ENCODE measurements around the gene MED13L. TPM values are rescaled to one million over a fixed set of nuclear protein-coding genes. Genes with fewer than 3 reads are reported as not detected.

The MED13L gene
- total and polyA plus RNA-seq, 3 donors from 2014 or later: 56.4 to 173 (median 133) TPM

DNA sequence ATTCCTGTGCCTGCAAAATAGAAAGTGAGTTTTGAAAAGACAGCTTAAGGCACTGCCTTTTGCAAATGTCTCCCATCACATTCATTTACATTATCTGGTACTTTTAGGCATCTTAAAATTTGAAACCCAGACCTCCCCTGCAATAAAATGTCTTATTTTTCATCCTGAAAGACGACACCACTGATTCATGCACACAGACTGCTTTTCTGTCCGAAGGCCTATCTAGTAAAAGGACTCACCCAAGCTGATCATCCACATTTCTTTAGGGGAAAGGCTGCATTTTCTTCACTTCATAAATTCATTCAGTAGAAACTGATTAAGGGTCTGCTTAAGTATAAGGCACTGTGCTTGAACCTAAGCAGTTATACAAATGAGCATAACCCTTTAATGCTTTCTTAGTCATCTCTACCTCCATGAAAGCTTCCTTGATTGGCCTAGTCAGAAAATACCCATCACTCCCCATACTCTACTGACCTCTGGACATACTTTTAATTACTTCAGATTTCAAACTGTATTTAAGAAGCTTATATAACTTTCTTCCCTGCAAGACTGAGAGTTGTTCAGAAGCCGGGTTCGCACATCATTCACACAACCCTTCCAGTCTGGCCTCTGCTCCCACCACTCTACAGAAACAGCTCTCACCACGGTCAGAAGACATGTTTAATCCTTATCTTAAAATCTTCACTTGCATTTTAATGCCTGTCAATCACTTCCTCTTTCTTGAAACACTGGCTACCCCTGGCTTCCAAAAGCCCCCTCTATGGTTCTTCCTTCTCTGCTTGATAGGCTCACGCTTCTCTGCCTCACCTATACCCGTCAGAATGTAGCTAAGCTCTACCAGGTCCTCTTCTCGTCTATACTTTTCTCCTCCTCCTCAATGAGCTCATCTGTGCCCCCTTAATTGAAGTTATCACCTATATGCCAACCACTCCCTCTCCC lies 288.6 kb downstream of the MED13L start:
- Histone ChIP-seq H3K27me3 (no peaks in the 10 kb centered on the region), H3K27ac (no peak overlapping the region), H3K4me3 (no peak overlapping the region), H3K4me1 (no peaks in the 10 kb centered on the region), H3K9me3 (no peaks in the 10 kb centered on the region), H3K36me3 (ENCODE audit: low read depth, missing control alignments) (no peaks in the 10 kb centered on the region)
- TF ChIP-seq, protein P1, sequence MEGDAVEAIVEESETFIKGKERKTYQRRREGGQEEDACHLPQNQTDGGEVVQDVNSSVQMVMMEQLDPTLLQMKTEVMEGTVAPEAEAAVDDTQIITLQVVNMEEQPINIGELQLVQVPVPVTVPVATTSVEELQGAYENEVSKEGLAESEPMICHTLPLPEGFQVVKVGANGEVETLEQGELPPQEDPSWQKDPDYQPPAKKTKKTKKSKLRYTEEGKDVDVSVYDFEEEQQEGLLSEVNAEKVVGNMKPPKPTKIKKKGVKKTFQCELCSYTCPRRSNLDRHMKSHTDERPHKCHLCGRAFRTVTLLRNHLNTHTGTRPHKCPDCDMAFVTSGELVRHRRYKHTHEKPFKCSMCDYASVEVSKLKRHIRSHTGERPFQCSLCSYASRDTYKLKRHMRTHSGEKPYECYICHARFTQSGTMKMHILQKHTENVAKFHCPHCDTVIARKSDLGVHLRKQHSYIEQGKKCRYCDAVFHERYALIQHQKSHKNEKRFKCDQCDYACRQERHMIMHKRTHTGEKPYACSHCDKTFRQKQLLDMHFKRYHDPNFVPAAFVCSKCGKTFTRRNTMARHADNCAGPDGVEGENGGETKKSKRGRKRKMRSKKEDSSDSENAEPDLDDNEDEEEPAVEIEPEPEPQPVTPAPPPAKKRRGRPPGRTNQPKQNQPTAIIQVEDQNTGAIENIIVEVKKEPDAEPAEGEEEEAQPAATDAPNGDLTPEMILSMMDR (IDR thresholded peaks at IDR 0.05): no peak
- TF ChIP-seq POLR2A (IDR thresholded peaks at IDR 0.05): no peak
- DNase-seq: no peak
- 84 to 89% methylated on average over 8 of the region's 8 CpGs for WGBS, 2 donors
- intact Hi-C loops (cut with DNase I; ENCODE audit: low total_unique reads): no loop called here

DNA sequence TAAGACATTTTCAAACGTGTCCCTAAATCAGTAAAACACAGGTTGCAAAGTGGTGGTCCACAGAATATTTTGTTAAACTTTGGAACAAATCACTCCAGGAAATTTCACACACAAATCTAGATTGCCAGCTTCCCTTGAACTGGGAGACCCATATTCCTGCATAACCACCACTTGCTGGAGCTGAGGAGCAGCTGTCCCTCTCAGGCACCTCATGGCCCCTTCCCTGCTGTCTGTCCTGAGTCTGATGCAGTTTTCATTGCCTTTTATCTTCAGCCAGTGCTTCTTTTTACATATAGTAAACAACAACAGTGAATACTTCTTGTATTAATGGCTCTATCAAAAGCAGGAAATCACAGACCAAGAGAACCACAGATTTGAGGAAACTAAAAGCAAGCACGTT lies 289.3 kb downstream of the MED13L start:
- H3K27me3 ChIP-seq: no peaks in the 10 kb centered on the region
- no peak overlapping the region for H3K4me3 ChIP-seq
- DNase-seq: no peak
- no peaks in the 10 kb centered on the region for H3K36me3 ChIP-seq (ENCODE audit: low read depth, missing control alignments)
- no peaks in the 10 kb centered on the region for H3K4me1 ChIP-seq
- no peak for TF ChIP-seq POLR2A (IDR thresholded peaks at IDR 0.05)
- TF ChIP-seq, protein P1 (IDR thresholded peaks at IDR 0.05): no peak
- no peaks in the 10 kb centered on the region for H3K9me3 ChIP-seq
- 58 to 63% methylated on average over 2 of the region's 2 CpGs for WGBS, 2 donors
- intact Hi-C loops (cut with DNase I; ENCODE audit: low total_unique reads): no loop called here
- H3K27ac ChIP-seq: no peak overlapping the region

DNA sequence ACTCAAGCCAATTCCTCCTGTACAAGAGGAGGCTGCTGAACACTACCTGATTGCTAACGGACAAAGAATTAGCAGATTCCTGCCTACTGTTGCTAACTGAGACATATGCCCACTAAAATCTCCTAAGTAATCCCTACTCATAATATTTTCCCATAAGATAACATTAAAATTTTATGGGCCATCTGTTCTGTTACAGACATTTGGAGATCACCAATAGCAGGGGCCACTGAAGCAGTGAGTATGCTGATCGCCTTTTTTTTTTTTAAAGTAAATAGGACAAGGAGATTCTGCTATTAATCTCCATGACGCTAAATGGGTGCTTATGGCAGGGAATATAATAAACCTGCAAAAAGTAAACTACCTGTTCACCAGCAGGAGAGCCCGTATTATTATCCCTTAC lies 292.9 kb downstream of the MED13L start:
- intact Hi-C loops (cut with DNase I; ENCODE audit: low total_unique reads): no loop called here
- DNase-seq: no peak
- no peak for TF ChIP-seq POLR2A (IDR thresholded peaks at IDR 0.05)
- TF ChIP-seq, protein P1 (IDR thresholded peaks at IDR 0.05): no peak
- Histone ChIP-seq H3K9me3 (no peaks in the 10 kb centered on the region), H3K4me1 (no peaks in the 10 kb centered on the region), H3K36me3 (ENCODE audit: low read depth, missing control alignments) (no peaks in the 10 kb centered on the region), H3K27me3 (no peaks in the 10 kb centered on the region), H3K4me3 (no peak overlapping the region), H3K27ac (no peak overlapping the region)
- 96 to 98% methylated on average over 4 of the region's 4 CpGs for WGBS, 2 donors

DNA sequence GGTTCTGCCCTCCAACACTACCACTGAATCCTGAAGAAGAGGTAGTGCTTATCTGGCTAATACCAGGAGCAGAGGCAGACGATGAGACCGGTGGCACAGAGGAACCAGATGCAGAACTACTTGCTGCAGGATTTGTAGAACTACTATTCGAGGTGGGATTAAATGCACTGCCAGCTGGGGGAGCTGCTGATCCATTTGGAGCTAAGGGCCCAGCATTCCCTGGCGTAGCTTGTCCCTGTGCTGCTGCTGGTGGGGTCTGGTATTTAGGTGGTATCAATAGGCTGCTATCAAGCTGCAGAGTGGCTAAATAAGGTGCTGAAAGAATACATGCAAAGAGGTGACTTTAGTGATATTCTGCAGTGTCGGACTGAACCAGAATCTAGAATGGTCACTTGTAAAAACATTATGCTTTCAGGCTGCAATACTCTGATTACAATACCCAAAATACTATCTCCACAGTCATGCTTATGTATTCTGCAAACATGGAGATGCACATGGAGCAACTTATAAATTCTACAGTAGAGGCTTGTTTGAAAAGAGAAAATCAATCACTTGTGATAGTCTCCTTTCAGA lies 294.2 kb downstream of the MED13L start:
- no peak overlapping the region for H3K27ac ChIP-seq
- TF ChIP-seq, protein P1 (IDR thresholded peaks at IDR 0.05): no peak
- TF ChIP-seq POLR2A (IDR thresholded peaks at IDR 0.05): no peak
- H3K36me3 ChIP-seq (ENCODE audit: low read depth, missing control alignments): no peaks in the 10 kb centered on the region
- WGBS, 2 donors: 83 to 84% methylated on average over 3 to 5 of the region's 5 CpGs
- H3K9me3 ChIP-seq: no peaks in the 10 kb centered on the region
- intact Hi-C loops (cut with DNase I; ENCODE audit: low total_unique reads): no loop called here
- H3K27me3 ChIP-seq: no peaks in the 10 kb centered on the region
- H3K4me1 ChIP-seq: no peaks in the 10 kb centered on the region
- no peak for DNase-seq
- no peak overlapping the region for H3K4me3 ChIP-seq

Measured in testis (tissue), 3 donors.